Epithelial cell of esophagus (primary cell): ENCODE results near the gene IFNGR2.
A peak's percentile ranks its signal among the peaks of the same experiment; 100 is the strongest.
"Not testable (repeated sequence)": the region's sequence is repeated elsewhere in the genome, so short reads cannot be mapped to it uniquely, and the experiment has no call there.

Experiments
- DNase-seq: peaks from one replicate; pipeline ENCODE4 v3.0.0; 2010; ENCODE audit warnings: low read depth
- H3K4me3 ChIP-seq: 2 replicates; pipeline ENCODE4 v1.5.1; 2011; ENCODE audit warnings: mild to moderate bottlenecking, low read length, control low read depth
- TF ChIP-seq, protein P1 (sequence below): IDR thresholded peaks from 2 replicates; pipeline ENCODE4 v1.5.1; 2011; ENCODE audit warnings: low read depth, mild to moderate bottlenecking, low read length, control low read depth, inconsistent platforms; ENCODE audit not compliant: insufficient read depth; ENCODE audit errors: missing control alignments

The IFNGR2 gene

DNA sequence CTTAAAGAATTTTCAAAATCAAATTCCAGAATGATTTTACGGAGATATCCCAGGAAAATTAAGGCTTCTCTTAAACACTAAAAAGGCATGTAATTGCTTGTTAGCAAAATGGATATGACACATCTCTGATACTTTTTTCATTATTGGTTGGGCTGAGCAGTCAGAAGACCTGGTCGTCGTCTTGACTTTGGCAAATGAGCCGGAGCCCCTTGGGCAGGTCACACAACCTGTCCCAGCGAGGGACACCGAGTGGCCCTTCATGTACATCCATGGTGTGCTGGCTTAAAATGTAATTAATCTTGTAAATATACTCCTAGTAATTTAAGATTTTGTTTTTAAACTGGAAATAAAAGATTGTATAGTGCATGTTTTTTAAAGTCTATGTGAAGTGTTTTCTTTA is 33.9 kb downstream of the IFNGR2 start:
- TF ChIP-seq, protein P1, sequence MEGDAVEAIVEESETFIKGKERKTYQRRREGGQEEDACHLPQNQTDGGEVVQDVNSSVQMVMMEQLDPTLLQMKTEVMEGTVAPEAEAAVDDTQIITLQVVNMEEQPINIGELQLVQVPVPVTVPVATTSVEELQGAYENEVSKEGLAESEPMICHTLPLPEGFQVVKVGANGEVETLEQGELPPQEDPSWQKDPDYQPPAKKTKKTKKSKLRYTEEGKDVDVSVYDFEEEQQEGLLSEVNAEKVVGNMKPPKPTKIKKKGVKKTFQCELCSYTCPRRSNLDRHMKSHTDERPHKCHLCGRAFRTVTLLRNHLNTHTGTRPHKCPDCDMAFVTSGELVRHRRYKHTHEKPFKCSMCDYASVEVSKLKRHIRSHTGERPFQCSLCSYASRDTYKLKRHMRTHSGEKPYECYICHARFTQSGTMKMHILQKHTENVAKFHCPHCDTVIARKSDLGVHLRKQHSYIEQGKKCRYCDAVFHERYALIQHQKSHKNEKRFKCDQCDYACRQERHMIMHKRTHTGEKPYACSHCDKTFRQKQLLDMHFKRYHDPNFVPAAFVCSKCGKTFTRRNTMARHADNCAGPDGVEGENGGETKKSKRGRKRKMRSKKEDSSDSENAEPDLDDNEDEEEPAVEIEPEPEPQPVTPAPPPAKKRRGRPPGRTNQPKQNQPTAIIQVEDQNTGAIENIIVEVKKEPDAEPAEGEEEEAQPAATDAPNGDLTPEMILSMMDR = no peak
- no peak for DNase-seq
- H3K4me3 ChIP-seq = no peak overlapping the region

DNA sequence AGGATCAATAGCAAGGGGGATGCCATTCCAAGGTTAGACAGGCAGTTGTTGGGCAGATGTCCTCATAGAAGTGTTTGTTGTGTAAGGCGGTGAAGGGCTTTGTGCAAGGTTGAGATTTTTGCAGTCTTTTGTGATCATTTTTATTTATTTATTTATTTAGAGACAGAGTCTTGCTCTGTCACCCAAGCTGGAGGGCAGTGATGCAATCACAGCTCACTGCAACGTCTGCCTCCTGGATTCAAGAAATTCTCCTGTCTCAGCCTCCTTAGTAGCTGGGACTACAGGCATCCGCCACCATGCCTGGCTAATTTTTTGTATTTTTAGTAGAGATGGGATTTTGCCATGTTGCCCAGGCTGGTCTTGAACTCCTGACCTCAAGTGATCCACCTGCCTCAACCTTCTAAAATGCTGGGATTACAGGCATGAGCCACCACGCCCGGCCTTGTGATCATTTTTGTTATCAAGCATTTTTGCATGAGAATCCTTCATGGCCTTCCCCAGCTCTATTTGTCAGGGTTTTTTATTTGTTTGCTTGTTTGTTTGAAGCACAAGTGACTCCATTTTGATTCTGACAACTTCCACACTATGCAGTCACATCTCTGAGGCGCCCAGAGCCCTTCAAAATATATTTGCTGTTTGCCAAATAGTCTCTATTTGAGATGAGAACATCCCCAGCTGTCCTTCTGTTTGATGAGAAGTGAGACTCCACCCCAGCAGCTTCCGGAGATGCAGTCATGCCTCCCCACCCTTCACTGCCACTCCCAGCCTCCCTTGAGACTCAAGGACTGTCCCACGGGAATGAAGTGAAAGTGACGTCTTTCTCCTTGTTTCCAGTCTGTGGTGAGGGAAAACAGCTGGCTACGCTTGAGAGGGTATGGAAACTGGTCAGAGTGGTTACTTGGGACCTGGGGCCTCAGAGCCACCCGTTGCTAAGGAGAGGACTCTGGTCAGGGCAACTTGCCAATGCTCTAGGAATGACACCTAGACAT is 38.6 kb downstream of the IFNGR2 start:
- DNase-seq = peak; percentile 97
- TF ChIP-seq, protein P1 = no peak
- no peak overlapping the region for H3K4me3 ChIP-seq

DNA sequence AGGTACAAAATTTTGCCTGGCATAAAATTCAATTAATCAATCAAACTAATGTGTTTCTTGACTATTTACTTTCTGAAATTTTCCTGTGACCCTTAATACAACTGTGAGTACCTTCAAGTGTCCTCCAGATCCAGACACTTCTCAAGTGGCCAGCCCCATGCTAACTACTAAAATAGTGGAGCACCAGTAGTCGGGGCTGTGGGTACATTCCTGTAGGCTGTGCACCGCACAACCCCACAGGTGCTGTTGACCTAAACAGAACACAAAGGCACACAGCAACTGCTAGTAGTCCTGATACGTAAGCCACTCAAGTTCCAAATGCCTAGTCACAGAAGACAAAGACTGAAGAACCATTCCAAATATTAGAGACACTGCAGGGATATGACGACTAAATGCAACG is 40.0 kb downstream of the IFNGR2 start:
- DNase-seq = no peak
- H3K4me3 ChIP-seq = no peak overlapping the region
- TF ChIP-seq, protein P1 = no peak

DNA sequence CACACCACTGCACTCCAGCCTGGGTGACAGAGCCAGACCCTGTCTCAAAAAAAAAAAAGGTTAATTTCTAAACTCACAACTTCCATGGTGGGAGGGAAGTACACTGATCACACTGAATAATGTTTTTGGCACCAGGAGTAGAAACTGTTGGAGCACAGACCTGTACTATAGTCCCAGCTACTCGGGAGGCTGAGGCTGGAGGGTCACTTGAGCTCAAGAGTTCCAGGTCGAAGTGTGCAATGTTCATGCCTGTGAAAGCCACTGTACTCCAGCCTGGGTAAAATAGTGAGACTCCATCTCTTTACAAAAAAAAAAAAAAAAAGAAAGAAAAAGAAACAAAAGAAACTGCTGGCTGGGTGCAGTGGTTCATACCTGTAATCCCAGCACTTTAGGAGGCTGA is 41.3 kb downstream of the IFNGR2 start:
- no peak overlapping the region for H3K4me3 ChIP-seq
- DNase-seq = no peak
- TF ChIP-seq, protein P1 = no peak

DNA sequence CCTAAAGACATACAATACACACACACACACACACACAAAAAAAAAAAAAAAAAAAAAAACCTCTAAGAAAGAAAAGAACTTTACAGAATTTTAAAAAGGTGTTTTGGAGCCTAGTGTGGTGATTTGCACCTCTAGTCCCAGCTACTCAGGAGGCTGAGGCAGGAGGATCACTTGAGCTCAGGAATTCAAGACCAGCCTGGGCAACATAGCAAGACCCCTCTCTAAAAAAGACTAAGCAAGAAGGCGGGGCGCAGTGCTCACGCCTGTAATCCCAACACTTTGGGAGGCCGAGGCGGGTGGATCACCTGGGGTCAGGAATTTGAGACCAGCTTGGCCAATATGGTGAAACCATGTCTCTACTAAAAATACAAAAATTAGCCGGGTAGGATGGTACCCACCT is 43.4 kb downstream of the IFNGR2 start:
- H3K4me3 ChIP-seq, DNase-seq: not testable (repeated sequence)

DNA sequence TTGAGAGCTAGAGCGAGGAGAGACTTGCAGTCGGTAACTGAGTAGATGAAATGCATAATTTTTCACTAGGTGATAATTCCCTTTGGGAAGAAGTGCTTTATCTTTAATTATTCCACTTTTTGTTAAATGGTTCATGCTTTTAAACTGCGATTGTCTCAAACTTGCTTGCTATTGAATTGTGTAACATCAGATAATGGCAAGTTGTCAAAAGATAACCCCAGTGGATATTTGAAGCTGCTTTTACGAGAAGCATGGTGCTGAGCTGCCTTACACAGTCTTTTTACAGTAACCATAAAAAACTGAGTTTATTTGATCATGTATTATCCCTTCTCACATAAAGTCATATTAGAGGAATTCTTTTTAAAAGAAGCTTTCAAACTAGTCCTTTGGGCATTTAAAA is 46.4 kb downstream of the IFNGR2 start:
- no peak for DNase-seq
- TF ChIP-seq, protein P1 = no peak
- H3K4me3 ChIP-seq = no peak overlapping the region

DNA sequence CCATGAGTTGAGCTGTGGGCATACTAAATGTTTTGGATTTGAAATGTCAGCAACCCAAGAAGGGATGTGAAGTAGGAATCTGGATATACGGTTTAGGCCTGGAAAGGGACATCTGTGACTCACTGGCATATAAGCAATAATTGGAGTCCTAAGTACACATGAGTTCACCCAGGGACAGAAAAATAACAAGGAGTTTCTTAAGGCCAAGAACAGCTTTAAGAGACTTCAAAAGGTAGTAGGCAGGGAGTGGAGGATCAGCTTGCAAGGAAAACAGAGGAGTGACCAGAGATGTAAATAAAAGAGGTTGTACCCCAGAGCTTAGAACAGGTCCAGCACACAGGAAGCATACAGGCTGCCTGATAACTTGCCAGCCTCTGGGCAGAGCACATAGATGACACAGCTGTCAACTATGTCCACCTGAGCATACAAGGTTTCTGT is 48.4 kb downstream of the IFNGR2 start:
- TF ChIP-seq, protein P1 = no peak
- peak; percentile 58 for DNase-seq
- H3K4me3 ChIP-seq = no peak overlapping the region
